Fibroblast of pulmonary artery (primary cell): ENCODE data around the gene NSD2.
A peak's percentile ranks its signal among the peaks of the same experiment; 100 is the strongest.
"Not testable (repeated sequence)": the region's sequence is repeated elsewhere in the genome, so short reads cannot be mapped to it uniquely, and the experiment has no call there.

ENCODE experiments used
- DNase-seq: peaks from one replicate; pipeline ENCODE4 v3.0.0-alpha.2; 2010; ENCODE audit warnings: low read depth
- H3K4me3 ChIP-seq: replicated peaks from 2 replicates; pipeline ENCODE4 v1.5.1; 2011; ENCODE audit warnings: low read depth, mild to moderate bottlenecking, control low read depth, low read length, moderate library complexity
- CTCF ChIP-seq: IDR thresholded peaks from 2 replicates; pipeline ENCODE4 v1.5.1; 2011; ENCODE audit warnings: mild to moderate bottlenecking, control low read depth, low read length, inconsistent platforms; ENCODE audit errors: missing control alignments

Gene NSD2

DNA sequence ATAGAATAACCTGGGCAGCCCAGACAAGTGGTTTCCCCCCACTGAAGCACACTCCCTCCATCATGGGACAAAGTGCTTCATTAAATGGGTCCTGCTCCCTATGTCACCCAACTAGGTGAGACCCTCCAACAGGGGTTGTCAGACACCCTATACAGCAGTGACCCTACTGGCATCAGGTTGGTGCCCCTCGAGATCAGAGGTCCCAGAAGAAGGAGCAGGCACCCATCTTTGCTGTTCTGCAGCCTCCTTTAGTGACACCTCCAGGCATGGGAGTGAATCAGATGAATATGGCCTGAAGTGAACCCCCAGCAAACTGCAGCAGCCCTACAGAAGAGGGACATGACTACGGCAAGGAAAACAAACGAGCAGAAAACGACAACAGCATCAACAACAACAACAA is 126.5 kb downstream of the NSD2 start:
- no peak for DNase-seq
- H3K4me3 ChIP-seq, result no peak overlapping the region
- no peak for TF ChIP-seq CTCF

- DNase-seq, result no peak
- H3K4me3 ChIP-seq, result no peak overlapping the region
- TF ChIP-seq CTCF, result no peak
Observed at GRCh38 chr4:1998296-1998695, 127.1 kb downstream of the NSD2 start.

DNA sequence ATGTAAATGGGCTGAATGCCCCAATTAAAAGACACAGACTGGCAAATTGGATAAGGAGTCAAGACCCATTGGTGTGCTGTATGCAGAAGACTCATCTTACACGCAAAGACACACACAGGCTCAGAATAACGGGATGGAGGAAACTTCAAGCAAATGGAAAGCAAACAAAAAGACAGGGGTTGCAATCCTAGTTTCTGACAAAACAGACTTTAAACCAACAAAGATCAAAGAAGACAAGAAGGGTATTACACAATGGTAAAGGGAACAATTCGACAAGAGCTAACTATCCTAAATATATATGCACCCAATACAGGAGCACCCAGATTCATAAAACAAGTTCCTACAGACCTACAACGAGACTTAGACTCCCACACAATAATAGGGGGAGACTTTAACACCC is 128.1 kb downstream of the NSD2 start:
- DNase-seq, H3K4me3 ChIP-seq: not testable (repeated sequence)

GRCh38 chr4:2003361-2003760 is 132.2 kb downstream of the NSD2 start:
- DNase-seq, result not testable (repeated sequence)

GRCh38 chr4:2006367-2006766 is 135.2 kb downstream of the NSD2 start:
- no peak for DNase-seq

More at GRCh38 chr4:2003361-2003760, 132.2 kb downstream of the NSD2 start:
- H3K4me3 ChIP-seq, result not testable (repeated sequence)

DNA sequence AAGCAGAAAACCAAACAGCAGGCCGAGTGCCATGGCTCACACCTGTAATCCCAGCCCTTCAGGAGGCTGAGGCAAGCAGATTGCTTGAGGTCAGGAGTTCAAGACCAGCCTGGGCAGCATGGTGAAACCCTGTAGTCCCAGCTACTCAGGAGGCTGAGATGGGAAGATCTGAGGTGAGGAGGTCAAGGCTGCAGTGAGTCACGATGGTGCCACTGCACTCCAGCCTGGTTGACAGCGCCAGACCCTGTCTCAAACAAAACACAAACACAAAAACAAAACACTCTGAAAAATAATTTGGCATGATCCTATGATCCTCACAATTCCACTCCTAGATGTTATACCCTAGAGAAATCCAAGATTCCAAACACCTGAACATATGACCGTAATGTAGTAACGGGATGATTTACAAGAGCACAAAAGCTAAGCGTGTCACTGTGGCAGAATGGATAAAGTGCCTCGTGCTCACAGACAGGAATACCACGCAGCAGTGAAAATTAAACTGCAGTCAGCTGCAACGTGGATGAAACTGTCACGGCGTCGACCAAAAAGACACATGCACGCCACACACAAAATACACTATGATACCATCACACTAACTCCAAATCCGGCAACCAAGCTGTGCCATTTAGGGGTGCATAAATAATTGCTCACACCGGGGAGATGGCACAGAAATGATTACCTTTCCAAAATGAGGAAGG is 135.9 kb downstream of the NSD2 start:
- DNase-seq, result no peak
- peak overlapping the region; percentile 96 for H3K4me3 ChIP-seq
- no peak for TF ChIP-seq CTCF

More at GRCh38 chr4:2006367-2006766, 135.2 kb downstream of the NSD2 start:
- TF ChIP-seq CTCF, result no peak
- H3K4me3 ChIP-seq, result no peak overlapping the region

GRCh38 chr4:2007804-2008670 is 136.8 kb downstream of the NSD2 start:
- H3K4me3 ChIP-seq, result peak overlapping the region; percentile 96
- TF ChIP-seq CTCF, result no peak

DNA sequence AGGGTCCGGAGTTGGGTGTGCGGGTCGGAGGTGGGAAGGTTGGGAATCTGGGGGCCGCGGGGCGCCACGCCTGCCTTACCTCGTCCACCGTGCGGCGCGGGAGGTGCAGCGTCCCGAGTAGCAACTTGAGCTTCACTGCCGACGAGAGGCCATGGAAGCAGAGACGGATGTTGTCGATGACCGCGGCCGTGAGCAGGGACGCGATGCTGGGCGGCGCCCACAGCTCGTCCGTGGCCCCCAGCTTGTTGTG is 137.4 kb downstream of the NSD2 start:
- H3K4me3 ChIP-seq, result peak overlapping the region; percentile 96

More at GRCh38 chr4:2007804-2008670, 136.8 kb downstream of the NSD2 start:
- DNase-seq, result peak; percentile 13

More for the DNA sequence above, 137.4 kb downstream of the NSD2 start:
- DNase-seq, result no peak
- no peak for TF ChIP-seq CTCF
